ENCODE results near the gene EGF.

DNA sequence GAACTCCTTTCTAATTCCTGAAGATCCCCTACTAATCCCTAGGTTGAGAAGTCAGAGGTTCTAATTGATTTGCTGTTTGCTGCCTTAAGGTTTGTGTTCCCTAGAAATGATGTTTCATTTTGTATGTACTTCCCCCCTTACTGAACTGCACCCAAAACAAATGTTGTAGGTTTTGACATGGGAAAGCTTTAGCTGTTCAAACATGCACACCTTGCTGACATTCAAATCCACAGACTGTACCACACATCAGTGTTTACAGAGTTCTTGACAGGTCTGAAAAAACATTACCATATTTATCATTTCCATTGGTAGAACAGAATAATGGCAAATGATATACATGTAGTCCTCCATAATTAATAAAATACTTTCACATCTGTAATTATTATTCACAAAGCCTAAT, 18.2 kb downstream of the EGF start:
- TF ChIP-seq, protein P1, sequence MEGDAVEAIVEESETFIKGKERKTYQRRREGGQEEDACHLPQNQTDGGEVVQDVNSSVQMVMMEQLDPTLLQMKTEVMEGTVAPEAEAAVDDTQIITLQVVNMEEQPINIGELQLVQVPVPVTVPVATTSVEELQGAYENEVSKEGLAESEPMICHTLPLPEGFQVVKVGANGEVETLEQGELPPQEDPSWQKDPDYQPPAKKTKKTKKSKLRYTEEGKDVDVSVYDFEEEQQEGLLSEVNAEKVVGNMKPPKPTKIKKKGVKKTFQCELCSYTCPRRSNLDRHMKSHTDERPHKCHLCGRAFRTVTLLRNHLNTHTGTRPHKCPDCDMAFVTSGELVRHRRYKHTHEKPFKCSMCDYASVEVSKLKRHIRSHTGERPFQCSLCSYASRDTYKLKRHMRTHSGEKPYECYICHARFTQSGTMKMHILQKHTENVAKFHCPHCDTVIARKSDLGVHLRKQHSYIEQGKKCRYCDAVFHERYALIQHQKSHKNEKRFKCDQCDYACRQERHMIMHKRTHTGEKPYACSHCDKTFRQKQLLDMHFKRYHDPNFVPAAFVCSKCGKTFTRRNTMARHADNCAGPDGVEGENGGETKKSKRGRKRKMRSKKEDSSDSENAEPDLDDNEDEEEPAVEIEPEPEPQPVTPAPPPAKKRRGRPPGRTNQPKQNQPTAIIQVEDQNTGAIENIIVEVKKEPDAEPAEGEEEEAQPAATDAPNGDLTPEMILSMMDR (IDR thresholded peaks at IDR 0.05; ENCODE audit: low read depth, low read length) = no peak
- TF ChIP-seq POLR2A (IDR thresholded peaks at IDR 0.05; ENCODE audit: extremely low read depth, insufficient read length) = no peak
